H9 (cell line): ENCODE measurements around the gene TSPYL2. TPM values are rescaled to one million over a fixed set of nuclear protein-coding genes. Genes with fewer than 3 reads are reported as not detected.

Source experiments
- DNase-seq: peaks from one replicate; pipeline ENCODE4 v3.0.0-alpha.2; 2017
- H2AFZ ChIP-seq: one replicate; pipeline ENCODE4 v1.6.1; 2013; ENCODE audit warnings: mild to moderate bottlenecking, low read length, control low read depth, moderate library complexity
- H2AK5ac ChIP-seq: 2 replicates; pipeline ENCODE4 v1.6.1; 2013; ENCODE audit warnings: low read length, control low read depth, mixed read lengths; ENCODE audit not compliant: insufficient read length
- H2BK120ac ChIP-seq: one replicate; pipeline ENCODE4 v1.6.1; 2013; ENCODE audit warnings: low read depth, mild to moderate bottlenecking, low read length, control low read depth, inconsistent platforms; ENCODE audit not compliant: poor library complexity, severe bottlenecking
- H2BK12ac ChIP-seq: 2 replicates; pipeline ENCODE4 v1.6.1; 2013; ENCODE audit warnings: low read length, control low read depth, mixed read lengths, low read depth; ENCODE audit not compliant: insufficient read length
- H2BK15ac ChIP-seq: 2 replicates; pipeline ENCODE4 v1.6.1; 2013; ENCODE audit warnings: low read depth, low read length, control low read depth
- H2BK20ac ChIP-seq: one replicate; pipeline ENCODE4 v1.6.1; 2013; ENCODE audit warnings: low read depth, mild to moderate bottlenecking, low read length, control low read depth, inconsistent platforms; ENCODE audit not compliant: poor library complexity, severe bottlenecking
- H2BK5ac ChIP-seq: 2 replicates; pipeline ENCODE4 v1.6.1; 2013; ENCODE audit warnings: low read length, control low read depth, mixed read lengths; ENCODE audit not compliant: insufficient read length
- H3K14ac ChIP-seq: 2 replicates; pipeline ENCODE4 v1.6.1; 2013; ENCODE audit warnings: low read length, control low read depth; ENCODE audit not compliant: insufficient read depth
- H3K18ac ChIP-seq: 2 replicates; pipeline ENCODE4 v1.6.1; 2013; ENCODE audit warnings: low read depth, mild to moderate bottlenecking, mixed read lengths, low read length, control low read depth; ENCODE audit not compliant: insufficient read length
- H3K23ac ChIP-seq: 2 replicates; pipeline ENCODE4 v1.6.1; 2013; ENCODE audit warnings: low read length, control low read depth, mixed read lengths, low read depth; ENCODE audit not compliant: insufficient read length
- H3K23me2 ChIP-seq: 2 replicates; pipeline ENCODE4 v1.6.1; 2013; ENCODE audit warnings: low read depth, mild to moderate bottlenecking, mixed read lengths, low read length, control low read depth; ENCODE audit not compliant: insufficient read length, poor library complexity, severe bottlenecking
- H3K27ac ChIP-seq: 2 replicates; pipeline ENCODE4 v1.5.1; 2013; ENCODE audit warnings: low read length, control low read depth, mixed read lengths, low read depth; ENCODE audit not compliant: insufficient read length
- H3K27me3 ChIP-seq: 2 replicates; pipeline ENCODE4 v1.6.1; 2013; ENCODE audit warnings: low read length, control low read depth, inconsistent platforms; ENCODE audit not compliant: insufficient read depth
- H3K4ac ChIP-seq: 2 replicates; pipeline ENCODE4 v1.6.1; 2013; ENCODE audit warnings: low read depth, mild to moderate bottlenecking, control low read depth, inconsistent platforms, low read length, moderate library complexity
- H3K4me1 ChIP-seq: 2 replicates; pipeline ENCODE4 v1.6.1; 2013; ENCODE audit warnings: low read length, control low read depth, inconsistent platforms; ENCODE audit not compliant: insufficient read depth
- H3K4me2 ChIP-seq: 2 replicates; pipeline ENCODE4 v1.6.1; 2013; ENCODE audit warnings: low read length, control low read depth, mixed read lengths; ENCODE audit not compliant: insufficient read length, insufficient read depth
- H3K56ac ChIP-seq: 2 replicates; pipeline ENCODE4 v1.6.1; 2013; ENCODE audit warnings: low read depth, mild to moderate bottlenecking, mixed read lengths, low read length, control low read depth; ENCODE audit not compliant: insufficient read length
- H3K79me1 ChIP-seq: 2 replicates; pipeline ENCODE4 v1.6.1; 2013; ENCODE audit warnings: low read depth, mild to moderate bottlenecking, moderate library complexity, low read length, control low read depth, inconsistent platforms; ENCODE audit not compliant: insufficient read depth, poor library complexity, severe bottlenecking
- H3K79me2 ChIP-seq: 2 replicates; pipeline ENCODE4 v1.6.1; 2013; ENCODE audit warnings: low read length, control low read depth, inconsistent platforms; ENCODE audit not compliant: insufficient read depth
- H3K9ac ChIP-seq: 2 replicates; pipeline ENCODE4 v1.6.1; 2013; ENCODE audit warnings: low read length, control low read depth, mixed read lengths; ENCODE audit not compliant: insufficient read length; ENCODE audit errors: extremely low read depth
- H3K9me3 ChIP-seq: one replicate; pipeline ENCODE4 v1.6.1; 2013; ENCODE audit warnings: low read depth, low read length, inconsistent platforms; ENCODE audit not compliant: control insufficient read depth
- H3T11ph ChIP-seq: one replicate; pipeline ENCODE4 v1.6.1; 2013; ENCODE audit warnings: mild to moderate bottlenecking, low read length, control low read depth, inconsistent platforms
- H4K20me1 ChIP-seq: one replicate; pipeline ENCODE4 v1.6.1; 2013; ENCODE audit not compliant: control insufficient read depth, insufficient read length, insufficient read depth
- H4K5ac ChIP-seq: 2 replicates; pipeline ENCODE4 v1.6.1; 2013; ENCODE audit warnings: low read depth, mild to moderate bottlenecking, mixed read lengths, low read length, control low read depth; ENCODE audit not compliant: insufficient read length
- H4K8ac ChIP-seq: replicated peaks from 2 replicates; pipeline ENCODE4 v1.6.1; 2013; ENCODE audit warnings: low read length, control low read depth, mixed read lengths, low read depth; ENCODE audit not compliant: insufficient read length
- H4K91ac ChIP-seq: 2 replicates; pipeline ENCODE4 v1.6.1; 2013; ENCODE audit warnings: low read depth, mild to moderate bottlenecking, moderate library complexity, mixed read lengths, low read length, control low read depth; ENCODE audit not compliant: insufficient read length
- H3K27ac Mint-ChIP-seq, 3 experiments: 2 replicates in 2 of 3; 3 replicates in 1 of 3; pipeline ENCODE4 v1.8.0; 2020 to 2021; ENCODE audit warnings: mixed read lengths in 3 of 3, mild to moderate bottlenecking in 1 of 3, moderate library complexity in 1 of 3
- H3K27me3 Mint-ChIP-seq: 2 replicates; pipeline ENCODE4 v1.8.0; 2021; ENCODE audit warnings: low read depth, mild to moderate bottlenecking, moderate library complexity, mixed read lengths
- H3K36me3 Mint-ChIP-seq, 3 experiments: 2 replicates in 2 of 3; 3 replicates in 1 of 3; pipeline ENCODE4 v1.8.0; 2020 to 2021; ENCODE audit warnings: low read depth in 3 of 3, mixed read lengths in 3 of 3; ENCODE audit not compliant: insufficient read depth in 1 of 3
- H3K4me1 Mint-ChIP-seq, 2 experiments: 2 replicates each; pipeline ENCODE4 v1.8.0; 2020; ENCODE audit warnings: mixed read lengths in 2 of 2
- H3K4me3 Mint-ChIP-seq, 2 experiments: 2 replicates in 1 of 2; 3 replicates in 1 of 2; pipeline ENCODE4 v1.8.0; 2020 to 2021; ENCODE audit warnings: mild to moderate bottlenecking in 2 of 2, mixed read lengths in 2 of 2, moderate library complexity in 1 of 2
- H3K9me3 Mint-ChIP-seq, 2 experiments: 2 replicates in 1 of 2; 3 replicates in 1 of 2; pipeline ENCODE4 v1.8.0; 2020; ENCODE audit warnings: mild to moderate bottlenecking in 2 of 2, mixed read lengths in 2 of 2, moderate library complexity in 1 of 2
- CTCF ChIP-seq: fragments of 200-600 bp; sonication (generic); conservative IDR thresholded peaks from 3 replicates; pipeline ENCODE4 v1.8.0; 2021; ENCODE audit warnings: antibody characterized with exemption, mild to moderate bottlenecking
- total RNA-seq: library from RNA; stranded (reverse); gene quantifications from 2 replicates; pipeline ENCODE4 v1.2.1, GENCODE V29; 2021

TSPYL2 gene
- total RNA-seq, 1 experiment from 2014 or later, result 24.6 TPM

DNA sequence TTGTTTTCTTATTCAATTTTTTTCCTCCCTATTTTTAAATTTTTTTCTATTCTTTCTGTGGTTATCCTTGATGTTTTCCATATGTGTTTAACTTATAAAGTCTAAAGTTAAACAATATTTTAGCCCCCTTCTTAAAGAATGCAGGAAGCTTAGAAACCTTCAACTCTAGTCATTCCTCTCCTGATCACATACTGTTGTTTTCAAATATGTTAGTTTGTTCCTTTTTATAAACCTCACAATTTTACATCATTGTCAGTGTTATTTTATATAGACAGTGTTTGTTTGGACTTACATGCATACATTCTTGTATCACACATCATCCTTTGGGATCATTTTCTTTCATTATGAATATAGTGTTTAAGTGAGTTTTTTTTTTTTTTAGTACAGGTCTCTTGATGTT lies 43.3 kb downstream of the TSPYL2 start:
- no peak overlapping the region for H4K5ac ChIP-seq

More for the DNA sequence above, 43.3 kb downstream of the TSPYL2 start:
- no peak overlapping the region for H4K8ac ChIP-seq
- Mint-ChIP-seq H3K36me3 (peaks cover 10 to 12% (median 11%) of the 10 kb centered on the region in 3 experiments; a peak in 5 of 7 replicates), H3K9me3 (peaks cover 62 to 74% of the 10 kb centered on the region in 2 experiments), H3K27me3 (no peaks in the 10 kb centered on the region), H3K27ac (no peak overlapping the region), H3K4me3 (no peak overlapping the region), H3K4me1 (no peaks in the 10 kb centered on the region)
- no peak overlapping the region for H2BK5ac ChIP-seq
- no peak overlapping the region for H3K9ac ChIP-seq
- H3K14ac ChIP-seq, result no peak overlapping the region
- no peak overlapping the region for H2BK15ac ChIP-seq
- H3K79me2 ChIP-seq, result no peaks in the 10 kb centered on the region
- no peak for TF ChIP-seq CTCF
- no peaks in the 10 kb centered on the region for H3K79me1 ChIP-seq
- H2AK5ac ChIP-seq, result no peak overlapping the region
- H3K23ac ChIP-seq, result no peak overlapping the region
- H2BK20ac ChIP-seq, result no peak overlapping the region
- H3K4ac ChIP-seq, result no peak overlapping the region
- peaks cover 9% of the 10 kb centered on the region for H3K9me3 ChIP-seq
- H4K91ac ChIP-seq, result no peak overlapping the region
- no peak overlapping the region for H3K27ac ChIP-seq
- H2BK12ac ChIP-seq, result no peak overlapping the region
- no peak overlapping the region for H2BK120ac ChIP-seq
- H3K4me1 ChIP-seq, result no peaks in the 10 kb centered on the region
- no peaks in the 10 kb centered on the region for H4K20me1 ChIP-seq
- no peak overlapping the region for H3K4me2 ChIP-seq
- no peak overlapping the region for H3T11ph ChIP-seq
- H3K18ac ChIP-seq, result no peak overlapping the region
- no peak overlapping the region for H3K56ac ChIP-seq
- no peaks in the 10 kb centered on the region for H3K27me3 ChIP-seq
- no peaks in the 10 kb centered on the region for H3K23me2 ChIP-seq
- no peak overlapping the region for H2AFZ ChIP-seq
- DNase-seq, result no peak
